ENCODE measurements around the gene GRN.
A peak's percentile ranks its signal among the peaks of the same experiment; 100 is the strongest.
"Not testable (repeated sequence)": the region's sequence is repeated elsewhere in the genome, so short reads cannot be mapped to it uniquely, and the experiment has no call there.

GRN gene

DNA sequence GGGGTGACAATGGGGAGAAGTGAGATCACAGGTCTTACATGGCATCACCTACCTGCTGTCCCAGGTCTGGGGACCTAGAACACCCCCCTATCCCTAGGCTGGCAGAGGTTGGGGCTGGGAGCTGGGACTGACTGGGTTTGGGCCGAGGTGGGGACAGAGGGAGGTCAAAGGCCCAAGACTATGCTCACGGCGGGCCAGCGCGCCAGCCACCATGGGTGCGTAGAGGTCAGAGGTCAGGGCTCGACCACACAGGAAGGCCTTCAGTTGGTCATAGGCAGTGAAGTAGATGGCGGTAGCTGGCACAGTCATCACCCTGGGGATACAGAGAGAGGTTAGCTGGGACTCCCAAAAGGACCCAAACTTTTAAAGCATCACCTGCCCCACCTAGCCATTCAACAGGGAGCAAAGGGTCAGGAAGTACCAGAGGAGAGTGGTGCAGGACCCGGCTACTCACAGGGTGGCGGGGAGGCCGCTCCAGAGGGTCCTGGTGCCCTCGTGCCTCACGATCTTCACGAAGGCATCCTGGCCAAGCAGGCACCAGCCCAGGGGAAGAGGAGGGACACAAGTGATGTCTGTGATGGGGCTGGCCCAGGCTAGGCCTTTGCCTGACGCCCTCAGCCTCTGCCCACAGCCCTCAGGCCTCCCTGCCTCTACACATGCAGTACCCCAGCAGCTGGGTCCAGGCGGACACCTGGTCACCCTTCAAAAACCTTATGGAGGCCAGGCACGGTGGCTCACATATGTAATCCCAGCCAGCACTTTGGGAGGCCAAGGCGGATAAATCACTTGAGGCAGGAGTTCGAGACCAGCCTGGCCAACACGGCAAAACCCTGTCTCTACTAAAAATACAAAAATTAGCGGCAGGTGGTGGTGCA, 23.6 kb upstream of the GRN start:
- DNase-seq = no peak

DNA sequence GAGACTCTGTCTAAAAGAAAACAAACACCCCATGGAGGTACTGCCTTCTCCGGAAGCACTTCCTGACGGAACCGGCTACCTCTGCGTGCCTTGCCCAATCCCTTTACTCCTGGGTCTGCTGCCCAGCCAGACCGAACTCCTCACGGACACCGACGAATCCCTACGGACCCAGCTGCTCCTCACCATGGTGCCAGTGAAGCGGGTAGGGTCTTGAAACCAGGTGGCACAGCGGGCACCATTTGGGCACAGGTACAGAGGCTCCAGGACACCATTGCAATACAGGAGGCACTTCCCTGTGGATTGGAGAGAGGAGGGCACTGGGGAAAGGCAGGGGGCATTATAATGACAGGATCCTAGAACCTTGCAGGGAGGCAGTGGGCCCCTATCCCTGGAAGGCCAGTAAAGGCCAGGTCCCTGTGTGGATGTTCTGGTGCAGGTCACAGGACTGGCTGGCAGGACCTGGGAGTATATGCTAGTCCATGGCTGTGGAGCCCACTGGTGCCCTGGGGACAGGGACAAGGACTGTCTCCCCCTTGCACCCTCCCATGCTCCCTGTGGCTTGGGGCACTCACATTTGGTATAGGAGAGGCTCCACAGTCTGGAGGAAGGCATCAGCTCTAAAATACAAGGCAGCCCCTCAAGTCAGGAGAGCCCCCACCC, 22.7 kb upstream of the GRN start:
- no peak for DNase-seq

DNA sequence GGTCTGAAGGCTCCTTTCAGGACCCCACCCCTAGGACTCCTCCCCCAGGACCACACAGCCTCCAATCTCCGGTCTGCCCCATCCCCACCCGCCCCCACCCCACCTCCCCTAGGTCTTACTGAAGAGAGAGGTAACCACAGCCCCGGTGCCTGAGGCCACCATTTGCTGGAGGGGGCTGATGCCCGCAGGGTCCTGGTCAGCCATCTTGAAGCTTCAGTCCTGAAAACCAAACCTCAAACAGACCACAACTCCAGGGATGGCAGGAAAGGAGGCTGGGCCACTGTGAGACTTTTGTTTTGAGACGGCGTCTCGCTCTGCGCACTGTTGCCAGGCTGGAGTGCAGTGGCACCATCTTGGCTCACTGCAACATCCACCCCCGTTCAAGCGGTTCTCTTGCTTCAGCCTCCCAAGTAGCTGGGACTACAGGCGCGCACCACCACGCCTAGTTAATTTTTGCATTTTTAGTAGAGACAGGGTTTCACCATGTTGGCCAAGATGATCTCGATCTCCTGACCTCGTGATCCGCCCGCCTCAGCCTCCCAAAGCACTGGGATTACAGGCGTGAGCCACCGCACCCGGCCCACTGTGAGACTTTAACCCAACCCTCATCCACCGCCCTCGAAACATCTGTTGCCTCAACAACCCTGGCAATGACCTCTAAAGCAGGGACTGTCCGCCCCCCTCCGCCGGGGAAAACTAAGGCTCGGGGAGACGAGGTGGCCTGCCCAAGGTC, 21.6 kb upstream of the GRN start:
- no peak for DNase-seq

DNA sequence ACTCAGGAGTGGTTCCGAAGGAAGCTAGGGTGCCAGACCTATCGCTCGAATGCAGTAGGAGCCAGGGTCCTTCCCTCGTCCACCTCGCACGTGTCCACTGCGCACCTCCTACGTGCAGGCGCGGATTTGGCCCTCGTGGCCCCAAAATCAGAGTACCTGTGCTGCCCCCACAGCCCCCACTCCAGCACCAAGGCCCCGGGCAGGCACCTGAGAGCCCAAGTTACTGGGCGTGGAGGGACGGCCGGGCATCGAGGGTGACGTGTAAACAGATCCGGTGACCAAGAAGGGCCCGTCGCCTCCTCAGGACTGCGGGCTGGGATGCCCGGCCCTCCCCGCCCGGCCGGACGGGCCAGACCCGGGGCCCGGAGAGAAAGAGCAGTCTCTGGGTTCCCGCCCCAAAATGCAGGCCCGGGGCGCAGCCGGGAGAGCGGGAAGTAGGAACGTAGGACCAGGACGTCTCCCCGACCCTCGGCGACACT, 21.0 kb upstream of the GRN start:
- no peak for DNase-seq

DNA sequence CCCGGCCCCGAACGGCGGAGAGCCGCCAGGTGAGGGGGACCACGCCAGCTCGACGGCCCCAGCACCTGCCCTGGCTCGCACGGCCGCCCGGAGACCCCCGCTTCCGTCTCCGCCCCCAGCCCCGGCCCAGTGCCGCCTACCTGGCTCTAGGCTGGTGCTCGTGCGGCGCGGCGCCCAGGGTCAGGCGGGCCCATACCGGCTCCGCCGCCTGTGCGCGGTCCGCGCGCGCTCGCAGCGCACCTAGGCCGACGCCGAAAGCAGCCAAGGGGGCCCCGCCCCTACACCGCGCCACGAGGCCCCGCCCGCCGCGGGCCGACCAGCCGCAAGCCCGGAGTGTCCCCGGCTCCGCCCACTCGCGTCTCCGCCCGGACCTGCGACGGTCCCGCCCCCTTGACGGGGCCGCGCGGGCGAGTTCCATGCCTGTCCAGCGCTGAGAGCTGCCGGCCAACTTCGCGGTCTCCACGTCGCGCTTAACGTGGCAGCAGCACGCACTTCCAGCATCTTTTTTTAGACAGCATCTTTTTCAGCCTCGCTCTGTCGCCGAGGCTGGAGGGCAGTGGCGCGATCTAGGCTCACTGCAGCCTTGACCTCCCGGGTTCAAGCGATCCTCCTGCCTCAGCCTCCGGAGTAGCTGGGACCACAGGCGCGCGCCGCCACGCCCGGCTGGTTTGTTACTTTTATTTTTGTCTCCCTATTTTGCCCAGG, 20.4 kb upstream of the GRN start, which contains the start of gene SLC25A39:
Gene SLC25A39, minus strand, starts transcription at position 253 of the 705 bp plus-strand sequence. CDS start 1,261 bp downstream, outside the sequence.
- peak; percentile 90 for DNase-seq

DNA sequence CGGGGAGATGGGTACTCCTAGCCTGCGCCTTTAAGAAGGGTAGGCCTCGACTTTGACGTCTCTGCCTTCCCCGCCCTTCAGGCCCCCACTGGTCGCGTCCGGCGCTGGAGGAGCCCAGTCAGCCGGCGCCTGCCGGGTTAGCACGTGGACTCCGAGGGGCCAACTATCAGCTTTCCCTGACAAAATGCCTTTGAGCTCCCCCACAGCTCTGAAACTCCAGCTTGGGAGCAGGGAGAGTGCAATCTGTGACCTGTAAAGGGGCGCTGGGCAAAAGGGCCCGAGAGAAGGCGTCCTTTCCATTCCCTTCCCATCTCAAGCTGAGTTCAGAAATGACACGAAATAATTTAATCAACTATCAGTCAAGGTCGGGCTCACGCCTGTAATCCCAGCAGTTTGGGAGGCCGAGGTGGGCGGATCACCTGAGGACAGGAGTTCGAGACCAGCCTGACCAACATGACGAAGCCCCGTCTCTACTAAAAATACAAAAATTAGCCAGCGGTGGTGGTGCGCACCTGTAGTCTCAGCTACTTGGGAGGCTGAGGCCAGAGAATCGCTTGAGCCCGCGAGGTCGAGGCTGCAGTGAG, 18.1 kb upstream of the GRN start:
- peak; percentile 98 for DNase-seq

DNA sequence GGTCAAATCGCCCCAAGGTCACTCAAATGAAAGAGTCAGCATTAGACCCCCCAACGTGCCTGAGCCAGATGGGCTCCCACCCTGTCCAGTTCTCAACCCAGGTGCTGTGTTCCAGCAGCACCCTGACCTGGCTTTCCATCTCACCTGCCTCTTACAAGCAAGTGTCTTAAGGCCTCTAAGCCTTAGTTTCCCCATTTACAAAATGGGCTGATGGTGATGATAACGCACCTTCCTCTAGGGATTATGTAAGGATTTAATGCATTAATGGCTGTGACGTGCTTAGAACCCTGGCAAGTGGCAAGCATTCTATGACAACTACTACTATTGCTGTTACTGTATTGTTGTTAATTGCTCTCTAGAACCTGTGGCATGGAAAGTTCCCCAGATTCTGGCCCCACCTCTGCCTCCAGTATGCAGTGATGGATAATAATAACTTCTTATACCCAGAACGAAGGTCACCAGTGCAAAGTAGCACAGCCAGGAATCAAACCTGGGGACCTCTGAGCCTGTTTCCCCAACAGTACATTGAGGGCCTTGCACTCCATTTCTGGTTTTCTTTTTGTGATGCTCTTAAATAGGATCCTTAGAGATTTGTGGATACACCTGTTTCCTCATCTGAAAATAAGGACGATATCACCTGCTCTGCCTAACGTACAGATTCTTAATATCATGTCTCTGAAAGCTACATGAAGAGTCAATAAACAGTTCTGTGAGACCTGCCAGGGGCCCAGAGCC, 17.2 kb upstream of the GRN start:
- DNase-seq = no peak

DNA sequence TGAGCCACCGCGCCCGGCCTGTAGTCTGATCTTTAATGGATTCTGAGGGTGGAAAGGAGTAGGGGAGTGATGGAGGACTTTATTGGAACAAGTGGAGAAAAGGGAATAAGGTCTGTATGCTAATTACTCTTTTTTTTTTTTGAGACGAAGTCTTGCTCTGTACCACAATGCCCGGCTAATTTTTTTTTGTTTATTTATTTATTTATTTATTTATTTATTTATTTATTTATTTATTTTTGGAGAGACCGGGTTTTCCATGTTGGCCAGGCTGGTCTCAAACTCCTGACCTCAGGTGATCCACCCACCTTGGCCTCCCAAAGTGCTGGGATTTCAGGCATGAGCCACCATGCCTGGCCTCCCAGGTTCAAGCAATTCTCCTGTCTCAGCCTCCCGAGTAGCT, 15.6 kb upstream of the GRN start:
- not testable (repeated sequence) for DNase-seq

DNA sequence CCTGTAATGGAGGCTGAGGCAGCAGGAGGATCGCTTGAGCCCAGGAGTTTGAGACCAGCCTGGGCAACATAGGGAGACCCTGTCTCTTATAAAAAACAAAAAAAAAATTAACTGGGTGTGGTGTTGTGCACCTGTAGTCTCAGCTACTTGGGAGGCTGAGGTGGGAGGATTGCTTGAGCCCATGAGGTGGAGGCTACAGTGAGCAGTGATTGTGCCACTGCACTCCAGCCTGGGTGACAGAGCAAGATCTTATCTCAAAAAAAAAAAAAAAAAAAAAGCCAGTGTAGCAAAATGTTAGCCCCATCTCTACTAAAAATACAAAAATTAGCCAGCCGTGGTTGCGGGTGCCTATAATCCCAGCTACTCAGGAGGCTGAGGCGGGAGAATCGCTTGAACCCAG, 14.8 kb upstream of the GRN start:
- not testable (repeated sequence) for DNase-seq

DNA sequence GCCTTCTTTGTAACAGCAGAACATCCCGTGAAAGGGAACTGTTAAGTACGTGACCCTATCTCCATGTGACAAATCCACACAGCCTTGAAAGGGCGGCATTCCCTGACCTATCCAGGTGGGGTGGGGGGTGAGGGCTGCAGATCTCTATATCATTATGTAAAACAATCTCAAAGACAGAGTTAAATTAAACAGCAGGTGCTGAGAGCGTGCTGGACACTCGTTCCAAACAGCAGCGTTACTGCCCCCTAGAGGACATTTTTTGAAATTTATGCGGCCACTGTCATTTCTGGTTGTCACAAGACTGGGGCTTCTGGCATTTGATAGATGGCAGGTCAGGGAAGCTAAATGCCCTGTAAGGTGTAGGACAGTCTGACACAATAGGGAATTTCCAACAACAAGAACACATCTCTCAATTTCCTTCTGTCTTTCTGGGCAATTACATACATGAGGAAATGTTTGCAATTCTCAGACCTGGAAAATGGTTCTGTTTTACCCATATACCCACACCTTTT, 13.8 kb upstream of the GRN start:
- peak; percentile 68 for DNase-seq

DNA sequence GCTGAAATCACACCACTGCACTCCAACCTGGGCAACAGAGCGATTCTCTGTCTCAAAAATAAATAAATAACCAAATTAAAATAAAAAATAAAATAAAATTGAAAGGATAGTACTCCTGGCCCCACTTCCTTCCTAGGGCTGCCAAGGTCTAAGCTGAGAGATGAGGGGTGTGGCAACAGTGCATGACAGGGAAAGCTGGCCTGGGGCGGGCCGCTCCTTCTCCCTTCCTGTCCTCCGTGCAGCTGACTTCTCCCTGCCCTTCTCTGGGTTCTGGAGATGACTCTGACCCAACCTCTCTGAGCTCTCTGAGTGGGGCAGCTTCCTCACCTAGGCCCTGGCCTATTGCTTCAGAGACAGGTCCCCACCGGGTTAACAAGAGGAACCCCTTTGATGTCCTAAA, 11.7 kb upstream of the GRN start:
- no peak for DNase-seq

DNA sequence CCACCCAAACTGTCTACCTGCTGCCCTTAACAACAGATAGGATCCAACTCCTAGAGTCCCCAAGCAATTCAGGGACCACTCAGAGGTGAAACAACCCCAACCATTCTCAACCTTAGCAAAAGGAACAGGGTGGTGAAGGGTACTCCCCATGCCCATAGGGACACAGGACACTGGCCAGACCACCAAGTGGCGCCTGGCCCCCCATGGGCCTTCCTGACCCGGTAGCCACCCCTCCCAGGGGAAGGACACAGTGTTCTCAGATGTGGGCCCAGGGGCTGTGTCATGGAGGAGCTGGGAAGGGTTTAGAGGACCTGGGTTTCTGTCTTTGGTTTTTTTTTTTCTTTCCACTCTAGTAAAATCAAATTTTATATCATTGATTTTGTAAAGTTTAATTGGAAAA, 10.8 kb upstream of the GRN start:
- no peak for DNase-seq

DNA sequence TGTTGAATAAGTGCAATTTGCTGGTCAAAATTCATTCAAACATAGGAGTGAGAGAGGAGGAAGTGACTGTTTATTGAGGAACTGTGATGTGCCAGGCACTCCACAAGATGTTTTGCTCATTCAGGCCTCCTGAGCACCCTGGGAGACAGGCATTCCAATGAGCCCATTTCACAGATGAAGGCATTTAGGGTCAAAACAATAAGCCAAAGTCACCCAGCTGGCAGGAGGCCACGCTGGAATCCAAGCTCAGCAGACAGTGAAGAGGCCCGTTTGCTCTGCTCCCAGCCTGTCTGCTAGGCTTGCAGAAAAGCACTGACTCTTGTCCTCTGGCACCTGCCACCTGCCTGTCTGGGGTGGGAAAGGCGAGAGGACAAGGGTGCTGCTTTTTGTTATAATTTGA, 10.4 kb upstream of the GRN start:
- peak; percentile 21 for DNase-seq

DNA sequence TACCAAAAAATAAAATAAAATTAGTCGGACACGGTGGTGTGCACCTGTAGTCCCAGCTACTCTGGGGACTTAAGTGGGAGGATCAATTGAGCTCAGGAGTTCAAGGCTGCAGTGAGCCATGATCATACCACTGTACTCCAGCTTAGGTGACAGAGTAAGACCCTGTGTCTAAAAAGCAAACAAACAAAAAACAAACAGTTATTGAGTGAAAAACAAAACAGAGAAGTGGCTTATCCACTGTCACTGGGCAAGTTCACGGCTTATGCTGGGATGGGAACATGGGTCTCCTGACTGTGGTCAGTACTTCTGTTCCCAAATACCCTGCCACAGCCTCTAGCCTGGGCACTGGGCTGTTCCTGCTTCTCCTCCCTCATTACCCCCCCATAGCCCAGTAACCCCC, 9.5 kb upstream of the GRN start:
- DNase-seq = no peak

DNA sequence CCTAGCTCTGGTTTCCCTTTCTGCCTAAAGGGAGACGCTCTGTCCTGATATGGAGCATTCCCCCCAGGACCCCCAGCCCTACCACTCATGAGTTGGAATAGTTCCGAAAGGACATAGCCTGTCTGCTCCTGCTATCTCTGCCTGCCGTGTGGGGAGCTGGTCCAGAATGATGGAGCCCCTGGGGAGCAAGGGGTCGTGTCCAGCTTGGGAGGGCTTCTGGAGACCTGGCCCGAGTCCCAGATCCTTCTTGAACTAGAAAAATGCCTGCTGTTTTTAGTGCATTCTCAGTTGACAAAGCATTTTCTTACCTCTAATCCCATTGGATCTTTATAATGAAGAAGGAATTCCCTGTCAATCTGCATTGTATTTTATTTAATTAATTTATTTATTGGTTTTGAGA, 9.1 kb upstream of the GRN start:
- DNase-seq = no peak

DNA sequence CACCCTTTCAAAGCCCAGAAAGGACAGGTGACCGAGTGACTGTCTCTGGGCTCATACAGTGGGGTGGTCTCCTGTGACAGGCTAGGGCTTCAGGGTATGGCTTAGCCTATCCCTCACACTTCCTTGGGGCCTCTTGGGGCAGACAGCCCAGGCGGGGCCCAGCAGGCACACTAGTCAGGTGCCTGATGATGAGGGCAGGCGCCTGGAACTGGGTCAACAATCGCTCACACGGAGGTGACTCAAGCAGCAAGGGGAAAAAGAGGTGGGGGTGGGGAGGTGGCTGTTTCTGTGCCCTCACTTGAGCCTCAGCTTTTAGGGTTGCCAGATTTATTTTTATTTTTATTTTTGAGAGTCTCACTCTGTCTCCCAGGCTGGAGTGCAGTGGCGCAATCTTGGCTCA, 6.4 kb upstream of the GRN start:
- no peak for DNase-seq

DNA sequence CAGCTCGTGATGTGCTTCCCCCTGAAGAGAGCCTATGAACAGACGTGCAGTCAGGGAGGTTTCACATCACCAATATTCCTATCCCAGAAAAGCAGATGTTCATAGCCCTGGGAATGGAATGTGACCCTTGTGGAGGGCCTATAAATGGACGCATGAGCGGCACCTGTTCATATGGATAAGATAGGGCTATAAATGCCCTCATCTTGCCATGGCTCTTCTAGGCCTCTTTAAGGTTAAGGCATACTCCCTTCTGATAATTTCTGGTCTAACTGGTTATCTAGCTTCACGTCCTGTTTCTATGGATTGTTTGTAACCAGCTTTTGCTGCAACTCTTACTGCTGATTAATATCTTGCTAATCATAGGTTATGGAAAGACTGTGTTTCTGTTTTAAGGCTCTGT, 4.5 kb upstream of the GRN start:
- not testable (repeated sequence) for DNase-seq

DNA sequence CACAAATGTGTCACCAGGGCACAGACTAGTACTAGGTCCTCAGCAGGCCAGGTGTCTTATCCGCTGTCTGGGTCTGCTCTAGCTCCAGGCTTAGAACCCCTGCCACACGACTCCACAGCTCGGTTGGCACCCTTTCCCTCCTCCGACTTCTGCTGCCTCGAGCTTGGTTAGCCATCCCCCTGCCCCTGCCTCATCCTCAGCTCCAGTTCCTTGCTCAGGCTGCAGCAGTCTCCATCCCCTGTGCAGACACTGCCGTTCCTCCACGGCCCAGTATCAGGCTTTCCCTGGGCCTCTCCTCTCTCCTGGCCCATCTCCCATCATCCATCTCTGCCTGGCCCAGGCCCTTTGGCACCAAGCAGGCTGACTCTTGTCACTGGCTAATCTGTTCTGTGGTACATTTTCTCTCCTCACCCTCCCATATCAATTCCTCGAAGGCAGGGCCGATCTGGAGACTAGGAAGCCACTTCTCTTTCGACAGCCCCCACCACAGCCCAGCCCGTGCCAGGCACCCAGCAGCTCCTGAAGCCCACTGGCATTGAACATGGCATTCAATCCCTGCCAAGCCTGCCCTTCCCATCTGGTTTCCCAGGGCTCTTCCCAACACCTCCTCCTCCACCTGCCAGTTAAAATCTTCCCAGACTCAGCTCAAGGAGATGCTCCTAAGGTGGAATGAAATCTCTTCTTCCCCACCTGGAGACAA, 1.4 kb upstream of the GRN start:
- DNase-seq = no peak

DNA sequence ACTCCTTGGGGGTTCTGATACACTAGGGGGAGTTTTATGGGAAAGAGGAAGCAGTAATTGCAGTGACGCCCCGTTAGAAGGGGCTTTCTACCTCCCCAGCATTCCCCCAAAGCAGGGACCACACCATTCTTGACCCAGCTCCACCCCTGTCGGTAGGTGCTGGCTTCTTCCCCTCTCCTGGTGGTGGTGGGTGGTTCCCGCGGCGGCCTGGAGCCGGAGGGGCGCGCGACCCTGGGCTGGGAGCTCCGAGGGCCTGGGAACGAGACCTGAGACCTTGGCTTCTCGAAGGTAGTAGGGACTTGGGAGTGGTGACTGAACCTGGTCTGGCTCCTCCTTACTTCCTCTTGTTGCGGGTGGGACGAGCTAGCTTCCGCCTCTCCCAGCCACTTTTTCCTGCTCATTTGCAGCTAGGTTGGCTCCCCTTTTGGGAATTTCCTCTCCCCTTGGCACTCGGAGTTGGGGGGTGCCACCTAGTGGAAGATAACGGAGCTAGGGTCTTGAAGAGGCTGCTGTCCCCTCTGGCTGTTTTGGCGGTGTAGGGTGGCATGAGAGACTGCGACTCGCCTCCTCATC, 438 bp downstream of the GRN start:
- DNase-seq = peak; percentile 69

All from fibroblast of skin of back (primary cell).